Measurements from ENCODE around the gene CIB2.
"Not testable (repeated sequence)": the region's sequence is repeated elsewhere in the genome, so short reads cannot be mapped to it uniquely, and the experiment has no call there.

CIB2 gene

GRCh38 chr15:78162038-78162437, 30.8 kb upstream of the CIB2 start:
- peak; percentile 67 for DNase-seq
- no peak overlapping the region for H3K4me3 Mint-ChIP-seq
- peaks cover 19% of the 10 kb centered on the region for H3K4me1 Mint-ChIP-seq
- no peaks in the 10 kb centered on the region for H3K9me3 Mint-ChIP-seq
- peaks cover 50% of the 10 kb centered on the region for H3K36me3 Mint-ChIP-seq
- CTCF ChIA-PET = interaction anchor here (0.6 to 1.3 kb wide), 3 partner anchors 15 to 33 kb away, joined by 3 to 4 read pairs (median 3); no protein-coding TSS in a partner anchor
- no peaks in the 10 kb centered on the region for H3K27me3 Mint-ChIP-seq
- H3K27ac Mint-ChIP-seq = peak overlapping the region; percentile 85

DNA sequence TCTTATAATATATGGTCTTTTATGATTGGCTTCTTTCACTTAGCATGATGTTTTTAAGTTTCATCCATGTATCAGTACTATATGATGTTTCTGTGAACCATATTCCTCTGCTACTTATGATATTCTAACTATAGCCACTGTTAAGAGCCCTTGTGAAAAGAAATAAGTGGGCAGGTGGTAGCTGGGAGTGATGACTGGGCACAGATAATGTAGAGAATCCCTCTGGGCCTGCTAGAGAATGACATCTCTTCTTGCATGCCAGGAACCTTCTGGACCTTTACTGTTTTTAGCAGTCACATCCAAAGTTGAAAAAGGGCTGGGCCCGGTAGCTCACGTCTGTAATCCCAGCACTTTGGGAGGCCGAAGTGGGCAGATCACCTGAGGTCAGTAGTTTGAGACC, 28.1 kb upstream of the CIB2 start:
- H3K4me3 Mint-ChIP-seq = no peak overlapping the region
- peaks cover 12% of the 10 kb centered on the region for H3K4me1 Mint-ChIP-seq
- no peak for DNase-seq
- CTCF ChIA-PET = interaction anchor here (0.6 kb wide), 1 partner anchor 120 kb away, joined by 4 read pairs; no protein-coding TSS in a partner anchor
- no peak overlapping the region for H3K27ac Mint-ChIP-seq
- H3K27me3 Mint-ChIP-seq = no peaks in the 10 kb centered on the region
- H3K36me3 Mint-ChIP-seq = peaks cover 43% of the 10 kb centered on the region
- H3K9me3 Mint-ChIP-seq = no peaks in the 10 kb centered on the region

DNA sequence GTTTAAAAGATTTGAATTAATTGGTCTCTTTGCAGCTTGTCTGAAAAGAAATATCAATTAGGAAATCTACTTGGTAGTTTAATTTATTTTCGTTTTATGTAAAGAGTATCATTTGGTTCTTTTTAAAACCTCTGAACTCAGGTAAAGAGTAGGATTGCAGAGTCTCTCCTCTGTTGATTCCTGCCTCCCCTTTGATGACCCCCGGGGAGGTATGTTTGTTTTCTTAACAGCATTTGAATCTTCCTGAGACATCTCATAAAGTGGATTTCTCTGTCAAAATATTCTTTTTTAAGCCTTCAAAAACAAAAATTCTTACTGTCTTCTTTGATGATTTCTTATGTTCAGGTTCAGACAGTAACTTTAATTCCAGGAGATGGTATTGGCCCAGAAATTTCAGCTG, 26.0 kb upstream of the CIB2 start:
- Mint-ChIP-seq H3K27ac (no peak overlapping the region), H3K4me1 (peaks cover 20% of the 10 kb centered on the region), H3K36me3 (peaks cover 39% of the 10 kb centered on the region), H3K27me3 (no peaks in the 10 kb centered on the region), H3K9me3 (no peaks in the 10 kb centered on the region), H3K4me3 (no peak overlapping the region)
- CTCF ChIA-PET = interaction anchor here (0.9 to 1.4 kb wide), 3 partner anchors 38 to 44 kb away, joined by 4 read pairs; no protein-coding TSS in a partner anchor
- DNase-seq = no peak

GRCh38 chr15:78156653-78157052, 25.4 kb upstream of the CIB2 start:
- DNase-seq = no peak
- peaks cover 14% of the 10 kb centered on the region for H3K4me1 Mint-ChIP-seq
- no peaks in the 10 kb centered on the region for H3K9me3 Mint-ChIP-seq
- no peak overlapping the region for H3K27ac Mint-ChIP-seq
- H3K36me3 Mint-ChIP-seq = peaks cover 33% of the 10 kb centered on the region
- H3K4me3 Mint-ChIP-seq = no peak overlapping the region
- CTCF ChIA-PET = interaction anchor here (0.9 to 1.2 kb wide), 3 partner anchors 19 to 43 kb away, joined by 4 read pairs; no protein-coding TSS in a partner anchor
- no peaks in the 10 kb centered on the region for H3K27me3 Mint-ChIP-seq

GRCh38 chr15:78155355-78155939, 24.2 kb upstream of the CIB2 start:
- Mint-ChIP-seq H3K4me1 (peaks cover 22% of the 10 kb centered on the region), H3K27ac (no peak overlapping the region), H3K9me3 (no peaks in the 10 kb centered on the region), H3K36me3 (peaks cover 37% of the 10 kb centered on the region), H3K4me3 (no peak overlapping the region), H3K27me3 (no peaks in the 10 kb centered on the region)
- no peak for DNase-seq
- CTCF ChIA-PET = interaction anchor here (0.6 to 1.5 kb wide), 5 partner anchors 20 to 1550 kb away, joined by 3 to 4 read pairs (median 3); partner anchors contain the start of gene CIB2

DNA sequence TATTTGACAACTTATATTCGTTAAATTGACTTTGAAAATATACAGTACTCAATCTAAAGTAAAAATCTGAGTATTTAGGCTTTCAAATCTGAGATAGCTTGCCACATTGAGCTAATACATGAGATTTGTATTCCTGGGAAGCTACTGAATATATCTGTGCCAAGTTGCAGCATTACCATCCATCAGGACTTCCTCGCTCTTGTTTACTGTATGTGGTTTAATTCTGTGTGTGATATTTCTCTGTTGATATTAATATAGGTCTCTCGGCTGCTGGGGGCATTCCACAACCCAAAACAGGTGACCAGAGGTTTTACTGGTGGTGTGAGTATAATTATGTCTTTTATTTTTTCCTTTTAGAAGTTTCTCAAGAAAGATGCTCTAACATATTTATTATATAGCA, 23.7 kb upstream of the CIB2 start:
- no peak overlapping the region for H3K27ac Mint-ChIP-seq
- H3K4me1 Mint-ChIP-seq = peaks cover 27% of the 10 kb centered on the region
- H3K27me3 Mint-ChIP-seq = no peaks in the 10 kb centered on the region
- no peak overlapping the region for H3K4me3 Mint-ChIP-seq
- CTCF ChIA-PET = interaction anchor here (0.6 to 1.5 kb wide), 4 partner anchors 22 to 1551 kb away, joined by 3 to 4 read pairs (median 3); partner anchors contain the start of gene CIB2
- peaks cover 35% of the 10 kb centered on the region for H3K36me3 Mint-ChIP-seq
- DNase-seq = no peak
- no peaks in the 10 kb centered on the region for H3K9me3 Mint-ChIP-seq

DNA sequence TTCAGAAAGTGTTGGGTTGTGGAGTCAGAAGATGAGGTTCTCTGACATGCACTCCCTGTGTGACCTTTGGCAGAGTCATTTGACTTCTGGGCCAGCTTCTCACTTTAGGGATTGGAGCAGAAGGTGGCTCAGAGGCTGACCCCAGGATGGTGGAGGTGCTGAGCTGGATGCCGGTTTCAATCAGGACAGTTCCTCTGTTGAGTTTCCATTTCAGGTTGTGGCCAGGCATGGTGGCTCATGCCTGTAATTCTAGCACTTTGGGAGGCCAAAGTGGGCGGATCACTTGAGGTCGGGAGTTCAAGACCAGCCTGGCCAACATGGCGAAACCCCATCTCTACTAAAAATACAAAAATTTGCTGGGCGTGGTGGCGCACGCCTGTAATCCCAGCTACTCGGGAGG, 19.8 kb upstream of the CIB2 start:
- Mint-ChIP-seq H3K36me3 (peaks cover 18% of the 10 kb centered on the region), H3K4me3 (peak overlapping the region; percentile 90), H3K4me1 (peaks cover 48% of the 10 kb centered on the region)
- H3K27ac Mint-ChIP-seq, H3K9me3 Mint-ChIP-seq, H3K27me3 Mint-ChIP-seq, DNase-seq: not testable (repeated sequence)
- CTCF ChIA-PET = interaction anchor here (1.6 to 2.9 kb wide), 2 partner anchors 25 to 44 kb away, joined by 4 to 11 read pairs; no protein-coding TSS in a partner anchor

- Mint-ChIP-seq H3K9me3 (no peaks in the 10 kb centered on the region), H3K27me3 (no peaks in the 10 kb centered on the region), H3K27ac (peak overlapping the region; percentile 86), H3K4me3 (peak overlapping the region; percentile 90), H3K4me1 (peaks cover 48% of the 10 kb centered on the region), H3K36me3 (peaks cover 15% of the 10 kb centered on the region)
- no peak for DNase-seq
- CTCF ChIA-PET = interaction anchor here (1.6 to 2.9 kb wide), 2 partner anchors 26 to 45 kb away, joined by 4 to 11 read pairs; no protein-coding TSS in a partner anchor
Measured at GRCh38 chr15:78149805-78150751, 18.8 kb upstream of the CIB2 start.

GRCh38 chr15:78149068-78149804, 18.0 kb upstream of the CIB2 start, which contains the start of gene IDH3A:
TSS of gene IDH3A (plus strand) at chr15:78149362. CDS start at chr15:78149404, 42 bp downstream.
- no peaks in the 10 kb centered on the region for H3K27me3 Mint-ChIP-seq
- no peaks in the 10 kb centered on the region for H3K9me3 Mint-ChIP-seq
- H3K4me1 Mint-ChIP-seq = peaks cover 46% of the 10 kb centered on the region
- H3K36me3 Mint-ChIP-seq = peaks cover 15% of the 10 kb centered on the region
- peak within 1 kb of the TSS; percentile 88 for H3K27ac Mint-ChIP-seq
- peak; percentile 100 for DNase-seq
- H3K4me3 Mint-ChIP-seq = peak within 1 kb of the TSS; percentile 90
- CTCF ChIA-PET = interaction anchor here (0.8 to 2.9 kb wide), 5 partner anchors 10 to 190 kb away, joined by 3 to 11 read pairs (median 4); no protein-coding TSS in a partner anchor

DNA sequence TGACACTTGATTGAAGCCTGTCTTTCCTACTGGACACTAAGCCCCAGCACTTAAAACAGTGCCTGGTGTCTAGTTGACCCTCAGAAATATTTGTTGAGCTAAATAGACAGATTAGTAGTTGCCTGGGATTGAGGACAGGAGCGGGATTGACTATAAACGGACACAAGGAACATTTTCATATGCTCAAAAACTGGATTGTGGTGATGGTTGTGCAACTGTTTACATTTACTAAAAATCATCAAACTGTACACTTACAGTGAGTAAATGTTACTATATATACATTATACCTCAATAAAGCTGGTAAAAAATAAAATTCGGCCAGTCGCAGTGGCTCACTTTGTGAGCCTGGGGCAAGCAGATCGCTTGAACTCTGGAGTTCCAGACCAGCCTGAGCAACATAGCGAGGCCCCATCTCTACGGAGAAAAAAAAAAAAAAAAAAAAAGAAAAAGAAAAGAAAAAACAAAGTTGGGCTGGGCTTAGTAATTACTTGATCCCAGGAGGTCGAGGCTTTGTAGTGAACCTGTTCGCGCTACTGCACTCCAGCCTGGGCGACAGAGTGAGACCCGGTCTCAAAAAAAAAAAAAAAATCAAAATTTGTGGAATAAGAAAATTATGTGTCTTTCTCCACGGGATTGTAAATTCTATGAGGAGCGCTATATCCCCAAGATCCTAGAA, 17.3 kb upstream of the CIB2 start:
- DNase-seq = no peak
- CTCF ChIA-PET = interaction anchor here (0.8 to 2.9 kb wide), 8 partner anchors 9 to 189 kb away, joined by 3 to 11 read pairs (median 4); no protein-coding TSS in a partner anchor
- Mint-ChIP-seq H3K9me3 (no peaks in the 10 kb centered on the region), H3K4me1 (peaks cover 46% of the 10 kb centered on the region), H3K4me3 (peak overlapping the region; percentile 86), H3K27me3 (no peaks in the 10 kb centered on the region), H3K27ac (peak overlapping the region; percentile 88), H3K36me3 (peaks cover 15% of the 10 kb centered on the region)

DNA sequence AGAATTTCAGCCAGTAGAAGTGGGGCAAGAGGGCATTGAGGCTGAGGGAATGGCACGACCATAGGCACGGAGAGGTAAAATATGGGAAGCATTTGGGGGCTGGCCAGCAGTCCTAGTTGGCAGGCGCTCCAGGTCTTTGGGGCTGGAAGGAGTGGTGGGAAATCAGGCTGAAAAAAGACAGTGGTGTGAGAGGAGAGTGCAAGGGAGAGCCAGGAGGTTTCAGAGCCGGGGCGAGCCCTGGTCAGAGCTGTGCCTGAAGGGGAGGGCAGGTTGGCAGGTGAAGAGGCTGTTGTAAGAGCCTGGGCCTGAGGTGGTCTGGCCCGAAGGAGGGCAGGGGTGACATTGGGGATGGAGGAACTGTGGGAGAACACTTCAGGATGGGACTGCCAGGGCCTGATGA, 16.3 kb upstream of the CIB2 start:
- no peak for DNase-seq
- Mint-ChIP-seq H3K4me3 (peak overlapping the region; percentile 6), H3K9me3 (no peaks in the 10 kb centered on the region), H3K27ac (no peak overlapping the region), H3K27me3 (no peaks in the 10 kb centered on the region), H3K4me1 (peaks cover 37% of the 10 kb centered on the region), H3K36me3 (peaks cover 6% of the 10 kb centered on the region)
- CTCF ChIA-PET = interaction anchor here (1.2 to 1.7 kb wide), 5 partner anchors 8 to 93 kb away, joined by 3 to 7 read pairs (median 4); no protein-coding TSS in a partner anchor

GRCh38 chr15:78146425-78147154, 15.3 kb upstream of the CIB2 start:
- CTCF ChIA-PET = interaction anchor here (1.2 to 1.7 kb wide), 2 partner anchors 31 to 49 kb away, joined by 3 to 7 read pairs; no protein-coding TSS in a partner anchor
- Mint-ChIP-seq H3K4me1 (peaks cover 35% of the 10 kb centered on the region), H3K4me3 (no peak overlapping the region), H3K27ac (no peak overlapping the region), H3K9me3 (no peaks in the 10 kb centered on the region), H3K36me3 (peaks cover 6% of the 10 kb centered on the region), H3K27me3 (no peaks in the 10 kb centered on the region)
- DNase-seq = no peak
